Measurements from ENCODE around the gene SELENON.

DNA sequence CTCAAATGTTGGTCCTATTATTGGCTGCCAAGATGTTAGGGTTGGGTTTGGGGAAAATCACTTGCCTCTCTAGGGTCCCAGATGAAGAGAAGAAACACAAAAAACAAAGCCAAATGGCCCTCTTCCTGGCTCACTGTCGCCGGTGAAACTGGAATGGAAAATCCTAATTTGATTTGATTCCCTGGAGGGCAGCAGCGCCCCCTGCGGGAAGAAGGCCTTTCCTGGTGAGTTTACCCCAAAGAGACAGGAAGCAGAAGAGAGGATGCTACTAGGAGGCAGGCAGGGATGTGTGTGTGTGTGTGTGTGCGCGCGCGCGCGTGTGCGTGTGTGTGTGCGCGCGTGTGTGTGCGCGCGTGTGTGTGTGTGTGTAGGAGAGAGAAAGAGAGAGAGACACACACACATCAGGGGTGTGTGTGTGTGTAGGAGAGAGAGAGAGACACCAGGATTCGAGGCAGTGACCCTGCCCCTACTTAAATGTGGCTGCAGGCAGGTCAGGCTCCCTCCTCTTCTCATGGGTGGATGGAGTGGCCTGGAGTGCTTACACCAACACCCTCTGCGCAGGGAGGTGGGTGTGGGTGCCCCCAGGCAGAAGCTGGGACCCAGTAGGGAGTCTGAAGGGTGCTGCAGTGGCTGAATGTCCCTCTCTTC, 3.1 kb upstream of the SELENON start:
- peak; percentile 72 for TF ChIP-seq CTCF (IDR thresholded peaks at IDR 0.05; ENCODE audit: insufficient read depth, low read length)
- no peak for TF ChIP-seq POLR2AphosphoS5 (IDR thresholded peaks at IDR 0.05; ENCODE audit: low read depth)
- TF ChIP-seq, protein P1, sequence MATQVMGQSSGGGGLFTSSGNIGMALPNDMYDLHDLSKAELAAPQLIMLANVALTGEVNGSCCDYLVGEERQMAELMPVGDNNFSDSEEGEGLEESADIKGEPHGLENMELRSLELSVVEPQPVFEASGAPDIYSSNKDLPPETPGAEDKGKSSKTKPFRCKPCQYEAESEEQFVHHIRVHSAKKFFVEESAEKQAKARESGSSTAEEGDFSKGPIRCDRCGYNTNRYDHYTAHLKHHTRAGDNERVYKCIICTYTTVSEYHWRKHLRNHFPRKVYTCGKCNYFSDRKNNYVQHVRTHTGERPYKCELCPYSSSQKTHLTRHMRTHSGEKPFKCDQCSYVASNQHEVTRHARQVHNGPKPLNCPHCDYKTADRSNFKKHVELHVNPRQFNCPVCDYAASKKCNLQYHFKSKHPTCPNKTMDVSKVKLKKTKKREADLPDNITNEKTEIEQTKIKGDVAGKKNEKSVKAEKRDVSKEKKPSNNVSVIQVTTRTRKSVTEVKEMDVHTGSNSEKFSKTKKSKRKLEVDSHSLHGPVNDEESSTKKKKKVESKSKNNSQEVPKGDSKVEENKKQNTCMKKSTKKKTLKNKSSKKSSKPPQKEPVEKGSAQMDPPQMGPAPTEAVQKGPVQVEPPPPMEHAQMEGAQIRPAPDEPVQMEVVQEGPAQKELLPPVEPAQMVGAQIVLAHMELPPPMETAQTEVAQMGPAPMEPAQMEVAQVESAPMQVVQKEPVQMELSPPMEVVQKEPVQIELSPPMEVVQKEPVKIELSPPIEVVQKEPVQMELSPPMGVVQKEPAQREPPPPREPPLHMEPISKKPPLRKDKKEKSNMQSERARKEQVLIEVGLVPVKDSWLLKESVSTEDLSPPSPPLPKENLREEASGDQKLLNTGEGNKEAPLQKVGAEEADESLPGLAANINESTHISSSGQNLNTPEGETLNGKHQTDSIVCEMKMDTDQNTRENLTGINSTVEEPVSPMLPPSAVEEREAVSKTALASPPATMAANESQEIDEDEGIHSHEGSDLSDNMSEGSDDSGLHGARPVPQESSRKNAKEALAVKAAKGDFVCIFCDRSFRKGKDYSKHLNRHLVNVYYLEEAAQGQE (IDR thresholded peaks at IDR 0.05; ENCODE audit: insufficient replicate concordance, low read depth): no peak
